LNCaP clone FGC (cell line): Measurements from ENCODE around the gene DMPK.

Experiments used
- DNase-seq: peaks from one replicate; pipeline ENCODE4 v3.0.0-alpha.2; 2011; ENCODE audit warnings: low read depth
- H3K4me3 ChIP-seq: 2 replicates; pipeline ENCODE4 v1.5.1; 2011; ENCODE audit warnings: mild to moderate bottlenecking, low read depth, low read length, control low read depth
- CTCF ChIP-seq: IDR thresholded peaks from 2 replicates; pipeline ENCODE4 v1.5.1; 2012; ENCODE audit warnings: mild to moderate bottlenecking; ENCODE audit not compliant: control insufficient read depth, insufficient read depth; ENCODE audit errors: extremely low read depth

The DMPK gene

GRCh38 chr19:45768655-45768983 is 13.7 kb downstream of the DMPK start:
- peak overlapping the region; percentile 71 for H3K4me3 ChIP-seq
- no peak for TF ChIP-seq CTCF
- DNase-seq, result no peak

- no peak for TF ChIP-seq CTCF
- peak overlapping the region; percentile 71 for H3K4me3 ChIP-seq
- DNase-seq, result peak; percentile 27
These were observed 14.2 kb downstream of the DMPK start for GRCh38 chr19:45767881-45768654.

- DNase-seq, result no peak
- peak overlapping the region; percentile 71 for H3K4me3 ChIP-seq
- TF ChIP-seq CTCF, result no peak
These were observed 14.8 kb downstream of the DMPK start for GRCh38 chr19:45767410-45767880.

GRCh38 chr19:45766869-45767346 is 15.4 kb downstream of the DMPK start:
- DNase-seq, result no peak
- peak overlapping the region; percentile 71 for H3K4me3 ChIP-seq
- no peak for TF ChIP-seq CTCF

- no peak for DNase-seq
- H3K4me3 ChIP-seq, result no peak overlapping the region; the same call in 1 of the 2 replicates
- no peak for TF ChIP-seq CTCF
These were observed 15.9 kb downstream of the DMPK start for GRCh38 chr19:45766296-45766868.

GRCh38 chr19:45765702-45766295 is 16.5 kb downstream of the DMPK start:
- no peak overlapping the region for H3K4me3 ChIP-seq
- no peak for TF ChIP-seq CTCF
- no peak for DNase-seq
